Stimulated activated CD4-positive, alpha-beta T cell treated with anti-CD3 and anti-CD28 coated beads, Interleukin-15, amount 100 ng/mL, for 48 hours (primary cell): ENCODE results near the gene SEZ6L2.

Experiments
- DNase-seq, 2 donors: peaks; one replicate each; pipeline ENCODE4 v3.0.0-alpha.2; 2020; ENCODE audit warnings: low read depth in 2 of 2

SEZ6L2 gene

GRCh38 chr16:29825145-29826044 is 74.0 kb downstream of the SEZ6L2 start:
- DNase-seq = no peak

- no peak for DNase-seq
Measured at GRCh38 chr16:29824589-29825144, 74.7 kb downstream of the SEZ6L2 start.

- DNase-seq = no peak
Measured at GRCh38 chr16:29821643-29822115, 77.7 kb downstream of the SEZ6L2 start.
